HG02588 (cell line): Measurements from ENCODE around the gene AGBL1.
"Not testable (repeated sequence)": the region's sequence is repeated elsewhere in the genome, so short reads cannot be mapped to it uniquely, and the experiment has no call there.

Experiments
- ATAC-seq: cut with Tn5 transposase; IDR thresholded peaks from one replicate; pipeline ENCODE4 v1.9.1; 2021; ENCODE audit warnings: mild to moderate bottlenecking, moderate library complexity; ENCODE audit not compliant: unreplicated experiment

The AGBL1 gene

GRCh38 chr15:86392874-86393273 lies 313.2 kb downstream of the AGBL1 start:
- ATAC-seq = no peak

GRCh38 chr15:86394866-86395265 lies 315.2 kb downstream of the AGBL1 start:
- ATAC-seq = no peak

DNA sequence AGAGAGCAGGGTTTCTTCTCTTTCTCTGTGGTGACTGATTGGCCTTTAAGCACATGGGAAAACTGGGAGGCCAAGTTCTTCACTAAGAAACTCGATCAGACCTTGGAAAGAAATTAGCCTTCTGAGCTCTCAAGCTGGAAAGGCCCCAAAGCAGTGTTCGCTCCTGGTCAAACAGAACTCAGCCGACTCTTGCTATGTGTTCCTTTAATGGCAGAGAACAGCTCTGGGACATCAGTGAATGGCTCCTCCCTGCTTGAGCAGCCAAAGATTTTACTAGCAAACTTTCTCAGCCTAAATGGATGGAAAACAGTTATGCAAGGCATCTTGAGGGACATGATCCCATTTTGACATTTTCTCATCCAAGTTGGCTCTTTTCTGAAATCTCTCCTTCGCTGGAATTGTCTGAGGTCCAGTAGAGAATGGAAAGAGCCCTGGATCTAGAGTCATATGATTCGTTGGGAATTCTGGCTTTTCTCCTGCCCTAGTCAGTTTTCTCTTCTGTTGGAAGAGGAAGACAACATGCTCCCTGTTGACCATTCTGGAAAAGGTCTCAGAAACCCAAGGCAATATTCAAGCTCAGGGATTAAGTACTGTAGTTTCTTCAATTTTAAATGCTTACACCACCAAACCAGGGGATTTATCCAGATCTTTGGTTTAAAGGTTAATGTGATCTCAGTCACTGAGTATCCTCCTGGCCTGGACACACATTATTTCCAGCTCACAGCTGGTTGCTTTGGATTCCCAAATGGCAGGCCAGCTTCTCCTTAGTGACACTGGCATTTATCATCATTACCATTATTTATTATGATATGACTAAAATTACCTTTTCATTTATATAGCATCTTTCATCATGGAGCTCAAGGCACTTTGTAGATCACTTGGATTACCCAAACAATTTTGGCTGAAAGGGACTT lies 319.6 kb downstream of the AGBL1 start:
- no peak for ATAC-seq

GRCh38 chr15:86403221-86403620 lies 323.6 kb downstream of the AGBL1 start:
- no peak for ATAC-seq

DNA sequence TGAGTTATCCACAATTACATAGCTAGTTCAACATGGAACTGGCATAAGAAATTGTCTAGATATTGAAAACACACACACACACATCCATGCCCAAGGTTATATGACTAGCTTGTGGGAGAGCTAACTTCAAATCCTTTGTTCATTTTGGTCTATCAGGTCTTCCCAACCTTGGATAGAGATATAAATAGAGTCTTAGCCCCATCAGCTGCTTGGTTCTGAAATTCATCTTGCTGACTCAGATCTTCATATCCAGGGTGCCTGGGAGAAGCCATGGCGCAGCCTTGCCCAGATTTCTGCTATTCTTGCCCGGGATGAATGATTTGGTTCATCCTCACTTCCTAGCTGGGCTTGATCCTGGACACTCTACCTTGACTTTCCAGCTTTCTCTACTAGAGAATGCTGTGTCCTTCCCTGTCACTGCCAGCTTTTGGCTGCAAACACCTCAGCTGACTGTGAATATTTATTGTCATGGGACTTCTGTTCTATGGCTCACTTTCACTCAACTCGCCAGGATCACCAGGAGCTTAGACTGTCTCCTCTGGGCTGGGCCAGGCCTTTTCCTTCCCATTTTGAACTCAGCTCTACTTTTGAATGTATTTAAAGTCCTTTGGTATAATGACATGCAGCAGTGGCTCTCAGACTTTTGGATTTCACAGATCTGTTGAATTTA lies 324.4 kb downstream of the AGBL1 start:
- no peak for ATAC-seq

- ATAC-seq = no peak
These were observed 328.6 kb downstream of the AGBL1 start for GRCh38 chr15:86408261-86408660.

GRCh38 chr15:86411916-86412315 lies 332.2 kb downstream of the AGBL1 start:
- no peak for ATAC-seq

GRCh38 chr15:86413191-86413590 lies 333.5 kb downstream of the AGBL1 start:
- no peak for ATAC-seq

GRCh38 chr15:86425746-86426145 lies 346.1 kb downstream of the AGBL1 start:
- no peak for ATAC-seq

GRCh38 chr15:86432861-86433260 lies 353.2 kb downstream of the AGBL1 start:
- ATAC-seq = no peak

DNA sequence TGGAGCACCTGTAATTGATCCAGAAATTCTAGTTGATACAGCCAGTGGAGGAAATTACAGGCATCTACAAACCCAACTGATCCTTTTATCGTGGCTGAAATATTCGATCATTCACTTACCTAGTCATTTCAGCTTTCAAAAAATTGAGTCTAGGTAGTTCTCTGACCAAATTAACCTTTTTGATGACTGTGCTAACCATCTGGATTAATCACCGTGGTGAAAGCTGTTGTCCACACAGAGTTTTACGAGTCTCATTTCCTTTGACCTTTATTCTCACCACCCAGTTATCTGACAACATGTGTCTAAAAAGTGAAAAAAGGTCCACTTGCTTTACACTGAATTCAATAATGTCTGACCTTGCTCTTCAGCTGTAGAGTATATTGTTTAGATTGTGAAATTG lies 354.3 kb downstream of the AGBL1 start:
- ATAC-seq = no peak

DNA sequence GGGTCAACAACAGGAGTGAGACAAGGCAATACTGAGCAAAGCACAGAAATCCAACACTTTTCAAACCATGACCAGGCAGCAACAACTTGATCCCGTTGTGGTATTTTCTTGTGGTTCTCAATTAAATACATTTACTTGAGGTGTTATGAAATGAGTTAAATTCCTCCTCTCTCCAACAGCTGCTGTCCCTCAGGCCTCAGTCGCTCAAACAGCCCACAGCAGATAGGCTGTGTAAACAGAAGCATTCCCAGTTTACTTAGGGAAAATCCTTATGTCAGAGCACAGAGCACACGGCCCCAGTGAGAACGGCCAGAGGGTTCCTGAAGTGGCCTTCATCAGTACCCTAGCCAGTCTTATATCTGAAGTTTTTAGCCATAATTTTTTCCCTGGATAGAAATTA lies 359.9 kb downstream of the AGBL1 start:
- no peak for ATAC-seq

DNA sequence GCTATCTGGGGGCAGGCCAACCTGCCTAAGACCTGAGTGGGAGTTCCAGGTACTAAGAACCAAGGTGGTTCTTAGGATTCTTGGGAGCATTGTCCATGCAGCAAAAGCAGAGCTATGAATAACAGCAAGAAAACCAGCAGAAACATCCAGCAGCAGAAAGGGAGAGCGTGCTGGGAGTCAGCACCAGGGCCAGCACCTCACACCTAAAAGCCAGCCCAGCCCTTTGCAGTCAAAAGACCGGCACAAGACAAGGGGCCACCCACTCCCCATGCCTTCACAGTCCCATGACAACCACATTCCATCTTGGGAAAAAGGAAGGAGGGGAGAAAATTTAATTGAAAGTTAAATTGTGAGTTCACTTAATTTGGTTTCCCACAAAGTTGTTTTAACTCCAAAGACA lies 364.9 kb downstream of the AGBL1 start:
- ATAC-seq = no peak

DNA sequence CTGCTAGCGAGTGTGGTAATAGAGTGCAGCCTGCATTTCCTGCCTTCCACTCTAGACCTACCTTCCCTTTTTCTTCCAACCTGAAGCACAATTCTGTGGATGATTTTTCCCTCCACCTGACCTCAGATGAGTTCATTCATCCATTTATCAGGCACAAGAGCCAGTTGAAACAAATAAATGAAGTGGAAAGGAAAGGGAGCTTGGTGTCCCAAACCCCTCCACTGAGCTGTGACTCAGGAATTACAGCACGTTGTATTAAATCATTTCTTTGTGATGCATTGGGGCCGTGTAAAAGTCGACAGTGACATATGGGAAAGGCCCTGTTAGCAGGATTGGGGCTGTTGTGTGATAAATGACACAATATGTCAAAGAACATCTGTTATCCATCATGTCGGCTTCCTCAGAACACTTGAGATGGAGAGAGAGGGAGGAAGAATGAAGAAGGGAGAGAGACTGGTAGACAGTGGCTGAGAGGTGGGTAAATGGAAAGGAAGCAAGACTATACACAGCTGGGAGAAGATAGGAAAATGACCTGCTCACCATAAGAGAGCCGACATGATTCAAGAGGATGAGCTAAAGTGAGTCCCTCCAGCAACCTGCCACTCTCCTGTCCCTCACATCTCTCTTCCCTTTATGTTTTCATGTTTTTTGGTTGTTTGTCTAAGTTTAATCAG lies 366.0 kb downstream of the AGBL1 start:
- no peak for ATAC-seq

GRCh38 chr15:86446253-86446640 lies 366.6 kb downstream of the AGBL1 start:
- ATAC-seq = no peak

GRCh38 chr15:86465470-86466039 lies 385.9 kb downstream of the AGBL1 start:
- not testable (repeated sequence) for ATAC-seq

GRCh38 chr15:86481720-86482119 lies 402.0 kb downstream of the AGBL1 start:
- no peak for ATAC-seq

DNA sequence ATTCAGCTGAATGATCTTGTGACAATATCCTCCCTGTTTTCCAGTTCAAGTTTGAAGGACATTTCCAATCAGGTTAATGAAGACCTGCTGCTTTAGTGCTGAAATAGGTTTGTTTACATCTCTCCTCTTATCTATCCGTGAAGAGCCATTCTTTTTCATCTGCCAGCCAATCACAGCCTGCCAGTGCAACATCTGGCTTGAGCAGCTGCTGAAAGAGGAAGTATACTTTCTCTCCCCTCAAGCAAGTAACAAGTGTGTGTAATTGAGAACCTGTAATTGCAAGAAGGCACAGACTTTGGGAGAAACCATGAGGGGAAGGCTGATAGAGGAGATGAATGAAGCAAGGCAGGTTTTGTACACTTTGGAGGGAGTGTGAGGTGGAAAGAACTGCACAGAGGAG lies 404.3 kb downstream of the AGBL1 start:
- no peak for ATAC-seq

- no peak for ATAC-seq
These were observed 408.4 kb downstream of the AGBL1 start for GRCh38 chr15:86488046-86488445.

GRCh38 chr15:86489981-86490380 lies 410.3 kb downstream of the AGBL1 start:
- ATAC-seq = no peak

GRCh38 chr15:86491118-86491517 lies 411.4 kb downstream of the AGBL1 start:
- no peak for ATAC-seq
